ENCODE results near the gene IDH3G. TPM values are rescaled to one million over a fixed set of nuclear protein-coding genes. Genes with fewer than 3 reads are reported as not detected.

Gene IDH3G
- total and polyA plus RNA-seq, 2 donors (not counting 1 experiment from before 2014, with no cell fraction given), result 62.8 to 122 TPM

DNA sequence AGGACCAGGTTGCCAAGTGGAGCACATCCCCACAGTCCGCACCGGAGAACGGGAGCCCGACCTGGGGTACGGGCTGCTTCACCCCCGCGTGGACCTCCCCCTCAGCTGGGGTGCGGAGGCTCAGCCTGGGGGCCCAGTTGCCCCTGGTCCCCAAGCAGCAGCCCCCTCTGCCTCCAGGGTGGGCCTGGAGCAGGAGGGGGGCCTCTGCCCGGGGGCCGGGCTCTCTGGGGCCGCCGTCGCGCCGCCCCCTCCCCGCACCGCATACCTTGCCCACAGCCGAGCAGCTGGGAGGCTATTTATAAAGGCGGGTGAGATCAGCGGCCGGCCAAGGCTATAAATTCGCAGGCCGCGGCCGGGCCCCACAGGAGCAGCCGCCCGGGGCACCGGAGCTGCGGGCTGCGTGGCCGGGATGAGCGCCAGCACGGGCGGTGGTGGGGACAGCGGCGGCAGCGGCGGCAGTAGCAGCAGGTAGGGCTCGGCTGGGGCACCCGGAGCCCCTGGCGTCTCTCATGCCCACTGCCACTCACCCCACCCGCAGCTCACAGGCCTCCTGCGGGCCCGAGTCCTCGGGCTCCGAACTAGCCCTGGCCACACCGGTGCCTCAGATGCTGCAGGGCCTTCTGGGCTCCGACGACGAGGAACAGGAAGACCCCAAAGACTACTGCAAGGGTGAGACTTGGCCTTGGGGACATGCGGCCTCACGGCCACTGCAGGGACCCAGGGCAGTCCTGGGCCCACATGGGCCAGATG lies 13.3 kb downstream of the IDH3G start, which contains the start of gene SRPK3:
Gene SRPK3, plus strand, starts transcription at position 364 of the 750 bp plus-strand sequence. Its CDS starts 46 bp downstream, at position 410.
- H3K79me2 ChIP-seq (ENCODE audit: control insufficient read depth, insufficient read depth, low read length), result no peaks in the 10 kb centered on the region
- POLR2A ChIA-PET, result no interaction called here

More for the DNA sequence above, 13.3 kb downstream of the IDH3G start, which contains the start of gene SRPK3:
- intact Hi-C loops (cut with micrococcal nuclease), result no loop called here
- no peaks in the 10 kb centered on the region for H4K20me1 ChIP-seq (ENCODE audit: control insufficient read depth, insufficient read depth, low read length, poor library complexity, severe bottlenecking)
- H3K9ac ChIP-seq (ENCODE audit: low read length), result no peak within 1 kb of the TSS
- peaks cover 0 to 2% (median 0%) of the 10 kb centered on the region in 4 experiments for H3K27me3 ChIP-seq (replicated peaks in 1 of 4; ENCODE audit: control extremely low read depth in 1 of 4, control insufficient read depth in 3 of 4, insufficient read depth in 4 of 4, low read length in 3 of 4)
- no peaks in the 10 kb centered on the region for H3K4me1 ChIP-seq (ENCODE audit: control insufficient read depth in 2 of 2, insufficient read depth in 2 of 2, low read length in 2 of 2)
- CTCF ChIA-PET, result no interaction called here
- peaks cover 4% of the 10 kb centered on the region for H3K4me1 Mint-ChIP-seq
- H2AFZ ChIP-seq (ENCODE audit: insufficient read depth, low read depth, low read length, poor library complexity, severe bottlenecking), result no peak within 1 kb of the TSS
- TF ChIP-seq, protein P1, sequence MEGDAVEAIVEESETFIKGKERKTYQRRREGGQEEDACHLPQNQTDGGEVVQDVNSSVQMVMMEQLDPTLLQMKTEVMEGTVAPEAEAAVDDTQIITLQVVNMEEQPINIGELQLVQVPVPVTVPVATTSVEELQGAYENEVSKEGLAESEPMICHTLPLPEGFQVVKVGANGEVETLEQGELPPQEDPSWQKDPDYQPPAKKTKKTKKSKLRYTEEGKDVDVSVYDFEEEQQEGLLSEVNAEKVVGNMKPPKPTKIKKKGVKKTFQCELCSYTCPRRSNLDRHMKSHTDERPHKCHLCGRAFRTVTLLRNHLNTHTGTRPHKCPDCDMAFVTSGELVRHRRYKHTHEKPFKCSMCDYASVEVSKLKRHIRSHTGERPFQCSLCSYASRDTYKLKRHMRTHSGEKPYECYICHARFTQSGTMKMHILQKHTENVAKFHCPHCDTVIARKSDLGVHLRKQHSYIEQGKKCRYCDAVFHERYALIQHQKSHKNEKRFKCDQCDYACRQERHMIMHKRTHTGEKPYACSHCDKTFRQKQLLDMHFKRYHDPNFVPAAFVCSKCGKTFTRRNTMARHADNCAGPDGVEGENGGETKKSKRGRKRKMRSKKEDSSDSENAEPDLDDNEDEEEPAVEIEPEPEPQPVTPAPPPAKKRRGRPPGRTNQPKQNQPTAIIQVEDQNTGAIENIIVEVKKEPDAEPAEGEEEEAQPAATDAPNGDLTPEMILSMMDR (IDR thresholded peaks at IDR 0.05), result no peak
- no peak for TF ChIP-seq EZH2 (IDR thresholded peaks at IDR 0.05; ENCODE audit: borderline replicate concordance, insufficient read depth, low read depth, low read length, poor library complexity, severe bottlenecking)
- H3K4me2 ChIP-seq (replicated peaks; ENCODE audit: low read depth, low read length, poor library complexity, severe bottlenecking), result no peak within 1 kb of the TSS
- H3K4me3 ChIP-seq (ENCODE audit: control extremely low read depth in 1 of 5, extremely low read depth in 1 of 5, insufficient read depth in 1 of 5, low read depth in 2 of 5, low read length in 4 of 5), result no peak within 1 kb of the TSS
- 30% methylated on average over 23 of the region's 52 CpGs for WGBS (ENCODE audit: insufficient coverage)
- no peak within 1 kb of the TSS for H3K27ac Mint-ChIP-seq
- no peaks in the 10 kb centered on the region for H3K9me3 Mint-ChIP-seq (ENCODE audit: insufficient read depth)
- DNase-seq, result no peak
- H3K4me3 Mint-ChIP-seq, result no peak within 1 kb of the TSS
- peaks cover 7% of the 10 kb centered on the region for H3K27me3 Mint-ChIP-seq
- no peak for ATAC-seq (ENCODE audit: low read depth)
- H3K27ac ChIP-seq (ENCODE audit: low read length in 2 of 2), result no peak within 1 kb of the TSS
- H3K9me3 ChIP-seq (ENCODE audit: control extremely low read depth in 1 of 3, control insufficient read depth in 2 of 3, insufficient read depth in 1 of 3, low read length in 2 of 3), result no peaks in the 10 kb centered on the region
- peaks cover 0 to 5% of the 10 kb centered on the region in 2 experiments for H3K36me3 ChIP-seq (replicated peaks in 1 of 2; ENCODE audit: control extremely low read depth in 1 of 2, control insufficient read depth in 1 of 2, extremely low read depth in 1 of 2, insufficient read depth in 2 of 2, low read length in 1 of 2)
